GM18502 (cell line): ENCODE results near the gene OSBPL3.

Experiments used
- ATAC-seq: cut with Tn5 transposase; IDR thresholded peaks from one replicate; pipeline ENCODE4 v1.9.1; 2021; ENCODE audit warnings: mild to moderate bottlenecking; ENCODE audit not compliant: unreplicated experiment, poor library complexity

Gene OSBPL3

DNA sequence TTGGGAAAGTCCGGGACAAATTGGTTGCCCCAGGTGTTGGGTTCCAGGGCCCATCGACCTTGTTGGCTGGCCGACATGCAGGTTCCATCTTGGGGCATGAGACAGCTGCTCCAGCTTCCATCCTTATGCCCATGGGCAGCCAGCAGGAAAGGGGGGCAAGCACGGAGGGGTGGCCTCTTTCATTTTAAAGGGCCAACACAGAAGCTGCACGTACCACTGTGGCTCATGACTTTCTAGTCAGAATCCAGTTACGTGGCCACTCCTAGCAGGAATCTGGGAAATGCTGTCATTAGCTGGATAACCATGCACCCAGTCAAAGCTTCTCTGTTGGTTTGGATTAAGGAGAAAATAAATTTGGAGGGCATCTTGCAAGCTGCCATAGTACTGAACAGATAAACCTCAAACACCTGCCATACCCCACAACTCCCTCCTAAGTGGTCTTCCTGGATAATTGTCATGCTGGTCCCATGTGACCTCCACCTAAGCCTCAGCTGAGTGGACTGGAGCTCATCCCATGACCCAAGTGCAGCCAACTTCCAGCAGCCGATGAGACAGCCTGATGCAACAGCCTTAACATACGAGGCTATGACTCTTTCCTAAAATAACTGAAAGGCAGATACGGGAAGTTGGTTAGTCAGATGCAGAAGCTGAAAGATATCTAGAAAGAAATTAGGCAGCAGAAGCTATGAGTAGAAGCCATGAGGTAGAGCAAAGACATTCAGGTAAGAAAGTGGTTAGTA lies 201.3 kb downstream of the OSBPL3 start:
- ATAC-seq: peak; percentile 61

DNA sequence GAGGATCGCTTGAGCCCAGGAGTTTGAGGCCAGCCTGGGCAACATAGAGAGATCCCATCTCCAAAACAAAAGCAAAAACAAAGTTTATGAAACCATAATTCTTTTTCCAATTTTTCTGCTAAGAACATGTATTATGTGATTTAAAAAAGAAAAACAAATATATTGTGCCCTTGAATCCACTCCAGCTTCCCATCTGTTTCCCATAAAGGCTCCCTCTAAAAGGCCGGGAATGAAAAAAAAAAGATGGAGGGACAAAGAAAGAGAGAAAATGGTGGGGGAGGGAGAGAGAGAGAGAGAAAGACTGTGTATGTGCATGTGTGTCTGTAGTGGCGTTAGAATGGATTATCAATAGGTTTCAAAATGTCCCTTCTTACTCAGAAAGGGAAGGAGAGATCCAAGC lies 202.2 kb downstream of the OSBPL3 start:
- no peak for ATAC-seq

DNA sequence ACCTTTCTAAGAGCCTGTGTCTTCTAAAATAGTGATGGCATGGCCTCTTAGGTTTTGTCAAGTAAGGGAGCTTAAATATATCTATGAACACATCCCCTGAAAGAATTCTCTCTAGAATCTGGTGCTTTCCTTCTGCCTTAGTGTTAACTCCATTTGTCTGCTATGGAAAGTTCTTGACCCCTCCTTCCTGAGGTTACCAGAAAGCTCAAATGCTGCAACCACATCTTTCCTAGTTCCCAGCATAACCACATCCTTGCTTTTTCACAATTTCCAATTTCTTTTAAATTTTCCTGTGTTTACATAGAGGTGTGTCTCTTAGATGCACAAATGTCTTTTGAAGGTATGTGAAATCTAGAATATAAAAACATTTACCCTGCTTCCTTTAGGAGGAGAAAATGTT lies 206.3 kb downstream of the OSBPL3 start:
- ATAC-seq: no peak

GRCh38 chr7:24769851-24770250 lies 210.1 kb downstream of the OSBPL3 start:
- ATAC-seq: no peak

DNA sequence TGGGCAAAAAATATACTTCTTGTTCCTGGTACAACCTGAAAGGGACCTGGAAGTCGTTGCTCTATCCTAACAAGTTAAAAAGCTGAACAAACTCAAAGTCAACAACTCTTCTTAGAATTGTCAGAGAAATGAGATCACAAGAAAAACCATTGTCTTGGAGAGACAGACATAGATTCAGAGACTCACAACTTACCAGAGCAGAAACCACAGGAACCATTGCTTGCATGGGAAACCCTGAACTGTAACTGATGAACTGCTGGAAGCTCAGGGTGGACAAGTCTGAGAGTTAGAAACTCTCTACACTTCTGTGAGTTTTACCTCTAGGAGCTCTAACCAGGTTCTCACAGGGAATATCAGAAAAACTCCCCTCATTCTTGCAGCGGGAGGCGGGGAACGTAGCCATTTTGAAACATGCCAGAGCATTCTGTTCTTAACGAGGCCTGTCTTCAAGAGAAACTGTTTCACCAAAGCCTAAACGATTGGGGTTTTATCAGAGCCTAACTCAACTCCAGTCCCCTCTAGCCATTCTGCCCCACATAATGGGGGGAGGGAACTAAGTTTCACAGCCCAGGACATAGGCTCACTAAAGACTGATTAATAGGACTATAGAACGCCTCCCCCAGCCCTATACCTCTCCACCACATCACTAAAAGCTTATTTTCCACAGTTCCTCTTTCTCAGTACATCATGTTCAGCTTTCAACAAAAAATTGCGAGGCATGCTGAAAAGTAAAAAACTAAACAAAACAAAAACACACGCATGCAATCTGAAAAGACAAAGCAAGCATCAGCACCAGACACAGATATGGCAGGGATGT lies 210.8 kb downstream of the OSBPL3 start:
- no peak for ATAC-seq

GRCh38 chr7:24767878-24768569 lies 212.0 kb downstream of the OSBPL3 start:
- no peak for ATAC-seq

- ATAC-seq: no peak
These were observed 214.8 kb downstream of the OSBPL3 start for GRCh38 chr7:24764972-24765744.

GRCh38 chr7:24764011-24764410 lies 216.0 kb downstream of the OSBPL3 start:
- no peak for ATAC-seq

DNA sequence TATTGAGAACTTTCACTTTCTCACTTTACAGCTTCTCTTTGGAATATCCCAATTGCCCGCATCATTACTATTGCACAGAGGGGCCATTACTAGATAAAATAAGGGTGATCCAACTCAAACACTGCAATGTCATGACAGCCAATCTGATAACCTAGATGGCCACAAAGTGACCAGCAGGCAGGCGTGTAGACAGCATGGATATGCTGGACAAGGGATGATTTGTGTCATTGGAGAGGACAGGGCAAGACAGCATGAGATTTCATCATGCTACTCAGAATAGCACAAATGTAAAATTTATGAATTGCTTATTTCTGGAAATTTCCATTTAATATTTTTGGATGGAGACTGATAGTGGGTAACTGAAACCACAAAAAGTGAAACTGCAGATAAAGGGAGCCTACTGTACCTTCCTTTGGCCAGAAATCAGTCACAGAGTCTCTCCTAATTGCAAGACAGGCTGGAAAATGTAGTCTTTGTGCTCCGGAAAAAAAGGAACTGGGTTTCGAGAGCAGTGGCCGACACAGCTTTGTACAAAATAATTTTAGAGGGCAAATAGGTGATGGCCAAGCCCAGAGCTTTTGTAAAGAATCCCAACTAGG lies 216.6 kb downstream of the OSBPL3 start:
- ATAC-seq: no peak

DNA sequence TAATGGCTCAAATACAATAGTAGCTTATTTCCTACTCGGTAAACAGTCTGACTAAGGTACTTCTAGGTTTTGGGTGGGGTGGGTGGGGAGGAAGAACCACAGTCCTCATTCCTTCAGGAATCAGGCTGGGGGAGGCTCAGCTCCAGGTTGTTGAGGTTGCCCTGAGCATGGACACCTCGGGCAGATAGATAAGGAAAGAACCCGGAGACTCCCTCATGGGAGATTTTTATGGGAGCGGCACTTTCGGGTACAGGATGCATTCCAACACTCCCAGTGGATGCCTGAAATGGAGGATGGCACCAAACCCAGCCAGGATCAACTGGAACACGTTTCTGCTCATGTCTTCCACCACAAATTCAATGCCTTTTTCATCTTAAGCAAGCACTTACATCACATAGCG lies 217.2 kb downstream of the OSBPL3 start:
- ATAC-seq: no peak

DNA sequence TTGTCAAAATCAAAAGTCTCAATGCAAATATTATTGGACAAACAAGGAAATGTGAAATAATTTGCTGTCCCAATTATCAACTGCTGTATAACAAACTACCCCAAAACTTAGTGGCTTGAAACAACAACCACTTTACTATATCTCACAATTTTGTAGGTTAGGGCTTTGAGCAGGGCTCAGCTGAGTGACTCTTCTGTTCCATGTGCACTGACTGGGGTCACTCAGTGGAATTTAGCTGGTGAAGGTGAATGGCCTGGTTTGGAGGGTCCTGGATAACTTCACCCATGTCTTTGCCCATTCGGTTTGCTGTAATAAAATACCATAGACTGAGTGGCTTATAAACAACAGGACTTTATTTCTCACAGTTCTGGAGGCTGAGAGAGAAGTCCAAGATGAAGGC lies 219.0 kb downstream of the OSBPL3 start:
- no peak for ATAC-seq

- peak; percentile 65 for ATAC-seq
These were observed 222.4 kb downstream of the OSBPL3 start, which contains the start of gene GSDME for GRCh38 chr7:24757353-24758275. GSDME (minus strand) TSS chr7:24757464; CDS start chr7:24749774, 7,690 bp downstream.

- ATAC-seq: peak; percentile 7
These were observed 223.2 kb downstream of the OSBPL3 start for GRCh38 chr7:24756545-24757352.

- ATAC-seq: peak; percentile 63
These were observed 224.2 kb downstream of the OSBPL3 start for GRCh38 chr7:24755541-24756407.

DNA sequence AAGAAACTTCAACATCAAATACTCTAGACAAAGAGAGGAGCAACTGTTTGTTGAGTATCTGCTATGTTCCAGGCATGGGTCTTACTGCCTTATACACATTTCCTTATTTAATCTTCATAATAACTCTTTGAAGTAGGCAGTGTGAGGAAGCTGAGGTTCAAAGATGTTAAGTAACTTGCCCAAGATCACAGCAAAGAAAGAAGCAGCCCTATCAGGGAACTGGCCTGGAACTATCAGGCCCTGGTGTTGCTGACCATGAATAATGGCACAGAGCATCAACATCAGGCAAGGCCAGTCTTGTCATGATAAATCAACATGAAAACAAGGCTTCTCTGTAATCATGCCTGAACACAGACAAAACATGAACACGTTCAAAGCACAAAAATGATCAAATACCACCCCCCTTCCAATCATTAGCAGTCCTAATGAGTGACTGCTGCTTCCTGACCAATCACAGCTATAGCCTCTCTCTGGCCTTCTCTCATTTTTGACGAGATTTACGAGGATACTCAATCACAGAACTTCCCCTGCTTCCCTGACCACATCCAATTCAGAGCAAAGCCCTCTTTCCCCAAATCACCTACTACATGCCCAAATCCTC lies 225.0 kb downstream of the OSBPL3 start:
- no peak for ATAC-seq

DNA sequence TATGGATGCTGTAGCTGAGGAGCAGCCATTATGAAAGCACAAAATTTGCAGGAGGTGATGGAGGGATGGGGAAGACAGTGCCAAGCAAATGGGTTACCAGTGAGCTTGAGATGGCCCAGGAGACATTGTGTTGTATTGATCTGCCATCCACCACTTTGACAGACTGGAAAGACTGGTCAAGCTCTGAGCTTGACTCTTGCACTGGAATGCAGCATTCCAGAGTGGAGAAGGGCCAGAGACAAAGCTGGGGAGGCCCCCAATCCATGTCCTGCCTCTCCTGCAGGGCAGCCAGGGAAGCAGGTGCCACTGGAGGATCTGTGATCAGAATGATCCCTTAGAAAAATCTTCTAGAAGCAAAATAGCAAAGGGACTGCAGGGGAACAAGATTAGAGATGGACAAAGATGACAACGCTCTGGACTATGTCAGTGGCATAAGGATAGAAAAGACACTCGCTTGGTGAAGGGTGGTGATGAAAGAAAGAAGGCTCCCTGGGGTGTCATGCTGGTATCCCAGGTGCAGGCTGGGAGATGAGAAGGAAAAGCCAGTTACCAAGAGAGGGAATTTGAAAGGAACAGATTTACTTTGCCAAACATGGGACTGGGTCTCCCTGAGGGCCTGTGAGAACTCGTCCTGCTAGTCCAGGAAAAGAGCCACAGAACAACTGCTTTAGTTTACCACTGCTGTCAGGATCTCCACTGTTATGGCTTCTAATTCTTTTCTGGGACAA lies 227.7 kb downstream of the OSBPL3 start:
- no peak for ATAC-seq
